Measurements from ENCODE around the gene KLHDC2. TPM values are rescaled to one million over a fixed set of nuclear protein-coding genes. Genes with fewer than 3 reads are reported as not detected.
"Not testable (repeated sequence)": the region's sequence is repeated elsewhere in the genome, so short reads cannot be mapped to it uniquely, and the experiment has no call there.

KLHDC2 gene
- total RNA-seq, 3 donors from 2014 or later (not counting 1 experiment from before 2014, with no cell fraction given) = 60.4 to 64.2 (median 63.2) TPM

- peaks cover 0 to 5% of the 10 kb centered on the region in 2 donors for H3K4me1 Mint-ChIP-seq
- H3K36me3 ChIP-seq (ENCODE audit: control insufficient read depth, insufficient read depth, low read length) = peaks cover 90% of the 10 kb centered on the region
- no peaks in the 10 kb centered on the region for H3K27me3 Mint-ChIP-seq (ENCODE audit: low read depth in 2 of 2)
- H3K27ac ChIP-seq (ENCODE audit: low read length) = no peak overlapping the region
- no peak overlapping the region for H3K4me3 Mint-ChIP-seq
- intact Hi-C loops (cut with micrococcal nuclease) = no loop called here
- H3K9me3 Mint-ChIP-seq = no peaks in the 10 kb centered on the region
- no peak for TF ChIP-seq CTCF (IDR thresholded peaks at IDR 0.05)
- ATAC-seq (no peak), DNase-seq (no peak)
- no peaks in the 10 kb centered on the region for H3K27me3 ChIP-seq (ENCODE audit: control insufficient read depth, insufficient read depth, low read length)
- WGBS (ENCODE audit: insufficient coverage) = 100% methylated on average over 2 of the region's 2 CpGs
- no peaks in the 10 kb centered on the region for H3K4me1 ChIP-seq (ENCODE audit: control insufficient read depth, insufficient read depth, low read length)
- H3K9me3 ChIP-seq (ENCODE audit: control insufficient read depth, insufficient read depth, low read length) = no peaks in the 10 kb centered on the region
- H3K4me3 ChIP-seq (ENCODE audit: low read length) = no peak overlapping the region
- H3K36me3 Mint-ChIP-seq = peaks cover 28% of the 10 kb centered on the region
- H3K27ac Mint-ChIP-seq = peak overlapping the region; percentile 19 to 45
Measured at GRCh38 chr14:49786315-49786714, 18.4 kb downstream of the KLHDC2 start.

- peaks cover 65% of the 10 kb centered on the region for H3K36me3 ChIP-seq (ENCODE audit: control insufficient read depth, insufficient read depth, low read length)
- 0% methylated on average over 1 of the region's 1 CpG for WGBS (ENCODE audit: insufficient coverage)
- intact Hi-C loops (cut with micrococcal nuclease) = no loop called here
- no peak for DNase-seq
- no peak overlapping the region for H3K4me3 Mint-ChIP-seq
- no peaks in the 10 kb centered on the region for H3K4me1 ChIP-seq (ENCODE audit: control insufficient read depth, insufficient read depth, low read length)
- no peak overlapping the region for H3K27ac ChIP-seq (ENCODE audit: low read length)
- H3K4me3 ChIP-seq (ENCODE audit: low read length) = no peak overlapping the region
- H3K36me3 Mint-ChIP-seq = peaks cover 18% of the 10 kb centered on the region
- no peak for TF ChIP-seq CTCF (IDR thresholded peaks at IDR 0.05)
- no peaks in the 10 kb centered on the region for H3K27me3 Mint-ChIP-seq (ENCODE audit: low read depth in 2 of 2)
- no peaks in the 10 kb centered on the region for H3K9me3 ChIP-seq (ENCODE audit: control insufficient read depth, insufficient read depth, low read length)
- H3K27ac Mint-ChIP-seq = no peak overlapping the region
- peaks cover 0 to 5% of the 10 kb centered on the region in 2 donors for H3K4me1 Mint-ChIP-seq
- ATAC-seq = no peak
- H3K27me3 ChIP-seq (ENCODE audit: control insufficient read depth, insufficient read depth, low read length) = no peaks in the 10 kb centered on the region
- no peaks in the 10 kb centered on the region for H3K9me3 Mint-ChIP-seq
Measured at GRCh38 chr14:49792618-49793017, 24.7 kb downstream of the KLHDC2 start.

DNA sequence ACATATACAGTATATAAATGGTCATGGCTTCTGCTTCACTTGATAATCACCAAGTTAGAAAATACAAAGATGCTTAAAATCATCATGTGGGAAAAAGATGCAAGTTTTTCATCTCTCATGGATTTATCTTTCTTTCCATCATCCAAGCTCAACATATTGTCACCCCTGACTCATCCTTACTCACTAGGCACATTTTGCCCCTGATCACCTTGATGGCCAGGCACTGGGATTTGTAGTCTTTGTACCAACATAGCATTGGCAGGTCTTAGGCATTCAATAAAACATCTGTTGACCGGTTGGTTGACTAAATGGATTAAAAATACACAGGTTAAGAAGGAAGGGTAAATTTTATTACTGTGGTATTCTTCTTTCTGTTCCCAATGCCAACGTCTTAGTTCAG is 28.1 kb downstream of the KLHDC2 start:
- H3K27me3 Mint-ChIP-seq (ENCODE audit: low read depth in 2 of 2) = no peaks in the 10 kb centered on the region
- H3K9me3 Mint-ChIP-seq = no peaks in the 10 kb centered on the region
- ATAC-seq (no peak), DNase-seq (no peak)
- TF ChIP-seq CTCF (IDR thresholded peaks at IDR 0.05) = no peak
- H3K4me1 Mint-ChIP-seq = no peaks in the 10 kb centered on the region
- H3K27ac Mint-ChIP-seq = peak overlapping the region; percentile 56 to 77
- no peaks in the 10 kb centered on the region for H3K27me3 ChIP-seq (ENCODE audit: control insufficient read depth, insufficient read depth, low read length)
- H3K36me3 ChIP-seq (ENCODE audit: control insufficient read depth, insufficient read depth, low read length) = peaks cover 69% of the 10 kb centered on the region
- no peak overlapping the region for H3K27ac ChIP-seq (ENCODE audit: low read length)
- H3K4me1 ChIP-seq (ENCODE audit: control insufficient read depth, insufficient read depth, low read length) = no peaks in the 10 kb centered on the region
- no peak overlapping the region for H3K4me3 Mint-ChIP-seq
- no peaks in the 10 kb centered on the region for H3K9me3 ChIP-seq (ENCODE audit: control insufficient read depth, insufficient read depth, low read length)
- peaks cover 16% of the 10 kb centered on the region for H3K36me3 Mint-ChIP-seq
- WGBS (ENCODE audit: insufficient coverage) = no CpG with 5 or more reads among the region's 2 CpGs
- no peak overlapping the region for H3K4me3 ChIP-seq (ENCODE audit: low read length)
- intact Hi-C loops (cut with micrococcal nuclease) = no loop called here

DNA sequence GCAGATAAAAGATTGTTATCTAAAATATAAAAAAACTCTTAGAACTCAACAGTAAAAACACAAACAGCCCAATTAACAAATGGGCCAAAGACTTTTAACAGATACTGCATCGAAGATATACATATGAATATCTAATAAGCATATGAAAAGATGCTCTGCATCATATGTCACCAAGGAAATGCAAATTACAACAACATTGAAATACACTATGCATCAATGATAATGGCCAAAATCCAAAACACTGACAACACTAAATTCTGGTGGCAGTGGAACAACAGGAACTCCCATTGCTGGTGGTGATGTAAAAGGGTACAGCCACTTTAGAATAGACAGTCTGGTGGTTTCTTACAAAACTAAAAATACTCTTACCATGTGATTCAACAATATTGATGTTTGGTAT is 40.8 kb downstream of the KLHDC2 start:
- Histone ChIP-seq H3K27me3 (ENCODE audit: control insufficient read depth, insufficient read depth, low read length) (no peaks in the 10 kb centered on the region), H3K9me3 (ENCODE audit: control insufficient read depth, insufficient read depth, low read length) (no peaks in the 10 kb centered on the region), H3K4me1 (ENCODE audit: control insufficient read depth, insufficient read depth, low read length) (no peaks in the 10 kb centered on the region), H3K36me3 (ENCODE audit: control insufficient read depth, insufficient read depth, low read length) (peaks cover 68% of the 10 kb centered on the region), H3K27ac (ENCODE audit: low read length) (no peak overlapping the region), H3K4me3 (ENCODE audit: low read length) (no peak overlapping the region)
- WGBS (ENCODE audit: insufficient coverage) = no CpG with 5 or more reads among the region's 1 CpG
- no peak for TF ChIP-seq CTCF (IDR thresholded peaks at IDR 0.05)
- intact Hi-C loops (cut with micrococcal nuclease) = no loop called here
- Mint-ChIP-seq H3K27ac (no peak overlapping the region), H3K9me3 (peaks cover 0 to 4% of the 10 kb centered on the region in 2 donors), H3K27me3 (ENCODE audit: low read depth in 2 of 2) (no peaks in the 10 kb centered on the region), H3K4me1 (peaks cover 0 to 14% of the 10 kb centered on the region in 2 donors), H3K4me3 (no peak overlapping the region), H3K36me3 (peaks cover 21% of the 10 kb centered on the region)
- DNase-seq = no peak
- ATAC-seq = no peak

DNA sequence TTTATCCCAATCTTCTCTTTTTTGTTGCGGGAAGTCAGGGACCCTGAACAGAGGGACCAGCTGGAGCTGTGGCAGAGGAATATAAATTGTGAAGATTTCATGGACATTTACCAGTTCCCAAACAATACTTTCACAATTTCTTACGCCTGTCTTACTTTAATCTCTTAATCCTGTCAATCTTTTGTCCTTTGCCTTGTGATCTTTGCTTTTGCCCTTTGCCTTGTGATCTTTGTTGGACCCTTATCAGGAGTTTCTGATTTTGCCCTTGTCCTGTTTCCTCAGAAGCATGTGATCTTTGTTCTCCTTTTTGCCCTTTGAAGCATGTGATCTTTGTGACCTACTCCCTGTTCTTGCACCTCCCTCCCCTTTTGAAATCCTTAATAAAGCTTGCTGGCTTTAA is 48.2 kb downstream of the KLHDC2 start:
- H3K27ac Mint-ChIP-seq = peak overlapping the region; percentile 14 to 16
- H3K27me3 ChIP-seq (ENCODE audit: control insufficient read depth, insufficient read depth, low read length); ATAC-seq; H3K9me3 Mint-ChIP-seq; H3K4me3 ChIP-seq (ENCODE audit: low read length); H3K4me3 Mint-ChIP-seq; H3K9me3 ChIP-seq (ENCODE audit: control insufficient read depth, insufficient read depth, low read length); H3K4me1 ChIP-seq (ENCODE audit: control insufficient read depth, insufficient read depth, low read length); H3K27ac ChIP-seq (ENCODE audit: low read length); H3K4me1 Mint-ChIP-seq; DNase-seq; intact Hi-C loops (cut with micrococcal nuclease); H3K27me3 Mint-ChIP-seq (ENCODE audit: low read depth in 2 of 2): not testable (repeated sequence)
- H3K36me3 Mint-ChIP-seq = peaks cover 29% of the 10 kb centered on the region
- peaks cover 65% of the 10 kb centered on the region for H3K36me3 ChIP-seq (ENCODE audit: control insufficient read depth, insufficient read depth, low read length)
- WGBS (ENCODE audit: insufficient coverage) = 100% methylated on average over 1 of the region's 2 CpGs

All from natural killer cell (primary cell).